ENCODE measurements around the gene BCORL1.

GRCh38 chrX:130105244-130105643, 122.8 kb downstream of the BCORL1 start:
- TF ChIP-seq CTCF (IDR thresholded peaks at IDR 0.05; ENCODE audit: low read depth, low read length) (no peak), EZH2phosphoT487 (IDR thresholded peaks at IDR 0.05; ENCODE audit: low read depth) (no peak)

All from OCI-LY3 (cell line).